ENCODE measurements around the gene SPARCL1. TPM values are rescaled to one million over a fixed set of nuclear protein-coding genes. Genes with fewer than 3 reads are reported as not detected.
"Not testable (repeated sequence)": the region's sequence is repeated elsewhere in the genome, so short reads cannot be mapped to it uniquely, and the experiment has no call there.

SPARCL1 gene
- total and polyA plus RNA-seq, 4 experiments from 2014 or later = not detected

- H3K27ac Mint-ChIP-seq = no peak overlapping the region
- intact Hi-C loops (cut with micrococcal nuclease) = loop anchor here (5.0 kb wide), 1 partner anchor 338 kb away; no protein-coding TSS in a partner anchor
- H3K4me1 Mint-ChIP-seq = peaks cover 10 to 22% (median 14%) of the 10 kb centered on the region in 4 donors
Measured at GRCh38 chr4:87499403-87500091, 29.6 kb downstream of the SPARCL1 start.

GRCh38 chr4:87498446-87498900, 30.7 kb downstream of the SPARCL1 start:
- no peak overlapping the region for H3K27ac ChIP-seq (ENCODE audit: low read depth, low read length)
- intact Hi-C loops (cut with micrococcal nuclease) = loop anchor here (5.0 kb wide), 1 partner anchor 339 kb away; no protein-coding TSS in a partner anchor
- H3K27me3 Mint-ChIP-seq = no peaks in the 10 kb centered on the region
- H3K9me3 ChIP-seq (ENCODE audit: control insufficient read depth in 1 of 2, low read length in 2 of 2) = no peaks in the 10 kb centered on the region
- H3K36me3 ChIP-seq (ENCODE audit: insufficient read depth, low read length) = no peaks in the 10 kb centered on the region
- H3K4me1 Mint-ChIP-seq = peaks cover 10 to 22% (median 14%) of the 10 kb centered on the region in 4 donors
- CTCF ChIA-PET (ENCODE audit: partially characterized antibody) = interaction anchor here (1.1 to 2.0 kb wide), 3 partner anchors 11 to 714 kb away, joined by 3 to 6 read pairs (median 4); no protein-coding TSS in a partner anchor
- H3K9me3 Mint-ChIP-seq = no peaks in the 10 kb centered on the region
- POLR2A ChIA-PET (ENCODE audit: partially characterized antibody) = no interaction called here
- no peaks in the 10 kb centered on the region for H3K36me3 Mint-ChIP-seq
- no peaks in the 10 kb centered on the region for H3K27me3 ChIP-seq (ENCODE audit: insufficient read depth, low read length)
- no peak overlapping the region for H3K4me3 ChIP-seq (ENCODE audit: low read length in 2 of 2)
- H3K4me1 ChIP-seq (ENCODE audit: insufficient read depth, low read length) = peaks cover 3% of the 10 kb centered on the region
- peak overlapping the region in 2 of 7 donors; percentile 29 to 53 for H3K27ac Mint-ChIP-seq
- DNase-seq = no peak
- peak overlapping the region in 7 of 8 donors; percentile 7 to 56 (median 25) for H3K4me3 Mint-ChIP-seq

More at GRCh38 chr4:87499403-87500091, 29.6 kb downstream of the SPARCL1 start:
- no peaks in the 10 kb centered on the region for H3K27me3 Mint-ChIP-seq
- H3K27ac ChIP-seq (ENCODE audit: low read depth, low read length) = no peak overlapping the region
- ChIA-PET POLR2A (ENCODE audit: partially characterized antibody) (no interaction called here), CTCF (ENCODE audit: partially characterized antibody) (interaction anchor here (0.6 kb wide), 1 partner anchor 710 kb away, joined by 3 read pairs; no protein-coding TSS in a partner anchor)
- peak overlapping the region in 2 of 8 donors; percentile 11 to 77 for H3K4me3 Mint-ChIP-seq
- no peaks in the 10 kb centered on the region for H3K27me3 ChIP-seq (ENCODE audit: insufficient read depth, low read length)
- no peaks in the 10 kb centered on the region for H3K9me3 Mint-ChIP-seq
- no peaks in the 10 kb centered on the region for H3K36me3 Mint-ChIP-seq
- DNase-seq = no peak
- H3K4me3 ChIP-seq (ENCODE audit: low read length in 2 of 2) = no peak overlapping the region
- no peaks in the 10 kb centered on the region for H3K36me3 ChIP-seq (ENCODE audit: insufficient read depth, low read length)
- no peaks in the 10 kb centered on the region for H3K9me3 ChIP-seq (ENCODE audit: control insufficient read depth in 1 of 2, low read length in 2 of 2)
- peaks cover 3% of the 10 kb centered on the region for H3K4me1 ChIP-seq (ENCODE audit: insufficient read depth, low read length)

GRCh38 chr4:87497578-87497977, 31.6 kb downstream of the SPARCL1 start:
- H3K27me3 ChIP-seq (ENCODE audit: insufficient read depth, low read length) = no peaks in the 10 kb centered on the region
- ChIA-PET CTCF (ENCODE audit: partially characterized antibody) (interaction anchor here (0.6 to 2.0 kb wide), 7 partner anchors 9 to 1138 kb away, joined by 3 to 6 read pairs (median 3); no protein-coding TSS in a partner anchor), POLR2A (ENCODE audit: partially characterized antibody) (no interaction called here)
- no peak overlapping the region for H3K4me3 Mint-ChIP-seq
- H3K27ac ChIP-seq (ENCODE audit: low read depth, low read length) = no peak overlapping the region
- no peak for DNase-seq
- peak overlapping the region in 1 of 7 donors; percentile 2 for H3K27ac Mint-ChIP-seq
- no peaks in the 10 kb centered on the region for H3K9me3 ChIP-seq (ENCODE audit: control insufficient read depth in 1 of 2, low read length in 2 of 2)
- peaks cover 3% of the 10 kb centered on the region for H3K4me1 ChIP-seq (ENCODE audit: insufficient read depth, low read length)
- H3K36me3 Mint-ChIP-seq = no peaks in the 10 kb centered on the region
- H3K4me1 Mint-ChIP-seq = peaks cover 10 to 22% (median 14%) of the 10 kb centered on the region in 4 donors
- H3K4me3 ChIP-seq (ENCODE audit: low read length in 2 of 2) = no peak overlapping the region
- H3K9me3 Mint-ChIP-seq = peaks cover 0 to 2% (median 0%) of the 10 kb centered on the region in 8 donors
- H3K27me3 Mint-ChIP-seq = no peaks in the 10 kb centered on the region
- intact Hi-C loops (cut with micrococcal nuclease) = loop anchor here (2.0 to 5.0 kb wide), 2 partner anchors 340 to 713 kb away; no protein-coding TSS in a partner anchor
- H3K36me3 ChIP-seq (ENCODE audit: insufficient read depth, low read length) = no peaks in the 10 kb centered on the region

GRCh38 chr4:87497159-87497558, 32.0 kb downstream of the SPARCL1 start:
- no peaks in the 10 kb centered on the region for H3K36me3 Mint-ChIP-seq

GRCh38 chr4:87493115-87493514, 36.1 kb downstream of the SPARCL1 start:
- H3K36me3 ChIP-seq (ENCODE audit: insufficient read depth, low read length) = no peaks in the 10 kb centered on the region
- Mint-ChIP-seq H3K36me3 (peaks cover 0 to under 1% of the 10 kb centered on the region in 2 donors), H3K27ac (no peak overlapping the region), H3K4me3 (no peak overlapping the region), H3K4me1 (peaks cover 0 to 2% (median 2%) of the 10 kb centered on the region in 4 donors), H3K27me3 (no peaks in the 10 kb centered on the region), H3K9me3 (peaks cover 0 to 2% (median under 1%) of the 10 kb centered on the region in 8 donors)
- ChIA-PET CTCF (ENCODE audit: partially characterized antibody) (no interaction called here), POLR2A (ENCODE audit: partially characterized antibody) (no interaction called here)
- no peaks in the 10 kb centered on the region for H3K9me3 ChIP-seq (ENCODE audit: control insufficient read depth in 1 of 2, low read length in 2 of 2)
- no peaks in the 10 kb centered on the region for H3K27me3 ChIP-seq (ENCODE audit: insufficient read depth, low read length)
- no peak for DNase-seq
- H3K4me1 ChIP-seq (ENCODE audit: insufficient read depth, low read length) = no peaks in the 10 kb centered on the region
- no peak overlapping the region for H3K27ac ChIP-seq (ENCODE audit: low read depth, low read length)
- H3K4me3 ChIP-seq (ENCODE audit: low read length in 2 of 2) = no peak overlapping the region
- intact Hi-C loops (cut with micrococcal nuclease) = no loop called here

More at GRCh38 chr4:87497159-87497558, 32.0 kb downstream of the SPARCL1 start:
- ChIA-PET CTCF (ENCODE audit: partially characterized antibody) (interaction anchor here (0.6 to 2.0 kb wide), 6 partner anchors 8 to 715 kb away, joined by 3 to 6 read pairs (median 3); no protein-coding TSS in a partner anchor), POLR2A (ENCODE audit: partially characterized antibody) (no interaction called here)
- Mint-ChIP-seq H3K4me1 (peaks cover 10 to 22% (median 14%) of the 10 kb centered on the region in 4 donors), H3K9me3 (peaks cover 0 to 2% (median 0%) of the 10 kb centered on the region in 8 donors), H3K27me3 (no peaks in the 10 kb centered on the region), H3K27ac (peak overlapping the region in 1 of 7 donors; percentile 2), H3K4me3 (no peak overlapping the region)
- DNase-seq = no peak
- Histone ChIP-seq H3K4me1 (ENCODE audit: insufficient read depth, low read length) (peaks cover 3% of the 10 kb centered on the region), H3K27ac (ENCODE audit: low read depth, low read length) (no peak overlapping the region), H3K9me3 (ENCODE audit: control insufficient read depth in 1 of 2, low read length in 2 of 2) (no peaks in the 10 kb centered on the region), H3K27me3 (ENCODE audit: insufficient read depth, low read length) (no peaks in the 10 kb centered on the region), H3K4me3 (ENCODE audit: low read length in 2 of 2) (no peak overlapping the region), H3K36me3 (ENCODE audit: insufficient read depth, low read length) (no peaks in the 10 kb centered on the region)
- intact Hi-C loops (cut with micrococcal nuclease) = loop anchor here (2.0 to 5.0 kb wide), 2 partner anchors 340 to 714 kb away; no protein-coding TSS in a partner anchor

GRCh38 chr4:87491851-87492250, 37.3 kb downstream of the SPARCL1 start:
- H3K27ac Mint-ChIP-seq; H3K9me3 Mint-ChIP-seq; H3K4me3 Mint-ChIP-seq; H3K36me3 ChIP-seq (ENCODE audit: insufficient read depth, low read length); intact Hi-C loops (cut with micrococcal nuclease); H3K27ac ChIP-seq (ENCODE audit: low read depth, low read length); H3K27me3 ChIP-seq (ENCODE audit: insufficient read depth, low read length); H3K9me3 ChIP-seq (ENCODE audit: control insufficient read depth in 1 of 2, low read length in 2 of 2); H3K4me1 ChIP-seq (ENCODE audit: insufficient read depth, low read length); H3K4me3 ChIP-seq (ENCODE audit: low read length in 2 of 2); CTCF ChIA-PET (ENCODE audit: partially characterized antibody); H3K4me1 Mint-ChIP-seq; H3K36me3 Mint-ChIP-seq; POLR2A ChIA-PET (ENCODE audit: partially characterized antibody); DNase-seq; H3K27me3 Mint-ChIP-seq: not testable (repeated sequence)

GRCh38 chr4:87491436-87491835, 37.7 kb downstream of the SPARCL1 start:
- intact Hi-C loops (cut with micrococcal nuclease) = no loop called here
- Mint-ChIP-seq H3K4me3 (no peak overlapping the region), H3K4me1 (no peaks in the 10 kb centered on the region), H3K27me3 (no peaks in the 10 kb centered on the region), H3K27ac (no peak overlapping the region), H3K36me3 (peaks cover 0 to 3% of the 10 kb centered on the region in 2 donors), H3K9me3 (peaks cover 0 to 4% (median 2%) of the 10 kb centered on the region in 8 donors)
- ChIA-PET CTCF (ENCODE audit: partially characterized antibody) (no interaction called here), POLR2A (ENCODE audit: partially characterized antibody) (no interaction called here)
- Histone ChIP-seq H3K36me3 (ENCODE audit: insufficient read depth, low read length) (no peaks in the 10 kb centered on the region), H3K4me3 (ENCODE audit: low read length in 2 of 2) (no peak overlapping the region), H3K4me1 (ENCODE audit: insufficient read depth, low read length) (no peaks in the 10 kb centered on the region), H3K27me3 (ENCODE audit: insufficient read depth, low read length) (no peaks in the 10 kb centered on the region), H3K9me3 (ENCODE audit: control insufficient read depth in 1 of 2, low read length in 2 of 2) (no peaks in the 10 kb centered on the region), H3K27ac (ENCODE audit: low read depth, low read length) (no peak overlapping the region)
- no peak for DNase-seq

Data from CD4-positive, alpha-beta memory T cell (primary cell).